Mucosa of descending colon (tissue), 3 donors: ENCODE data around the gene ANKRD17. TPM values are rescaled to one million over a fixed set of nuclear protein-coding genes. Genes with fewer than 3 reads are reported as not detected.

ENCODE experiments used
- ATAC-seq: fragments of 200-7000 bp; cut with Tn5 transposase; one replicate; pipeline ENCODE4 v1.9.1; 2020; ENCODE audit warnings: mild to moderate bottlenecking, moderate library complexity
- DNase-seq, 3 donors: peaks; one replicate each; pipeline ENCODE4 v3.0.0-alpha.2; 2020
- H3K36me3 ChIP-seq: fragments of 200-600 bp; one replicate; pipeline ENCODE4 v1.8.0; 2021; ENCODE audit warnings: low read depth, mild to moderate bottlenecking
- H3K4me1 ChIP-seq: fragments of 200-600 bp; one replicate; pipeline ENCODE4 v1.8.0; 2021; ENCODE audit warnings: low read depth, mild to moderate bottlenecking
- H3K4me3 ChIP-seq: fragments of 200-600 bp; one replicate; pipeline ENCODE4 v1.8.0; 2021; ENCODE audit warnings: mild to moderate bottlenecking
- H3K9me3 ChIP-seq: fragments of 200-600 bp; one replicate; pipeline ENCODE4 v1.8.0; 2021; ENCODE audit warnings: mild to moderate bottlenecking
- intact Hi-C, 2 donors: fragments of 100-400 bp; cut with DNase I in 1 of 2; cut with micrococcal nuclease in 1 of 2; formaldehyde crosslinking; loops; one replicate each; pipeline versions ENCODE4 v1.11.0 to v1.11.1; 2022; cut with DNase I, micrococcal nuclease
- total RNA-seq, 3 donors: library from RNA; stranded (reverse); fragmentation: NEBNext Ultra II Directional in 2 of 3; extraction: Animal tissue kit (Norgen Biotek cat#: 25700) in 2 of 3; gene quantifications; one replicate each; pipeline versions ENCODE4 v1.2.1 to v1.2.4, GENCODE V29; 2021 to 2023
- TF ChIP-seq, protein P1 (sequence below): fragments of 200-600 bp; IDR thresholded peaks from one replicate; pipeline ENCODE4 v1.8.0; 2022; ENCODE audit warnings: antibody characterized with exemption, mild to moderate bottlenecking
- donor health status: DM: no; HTN: no; CAD: no; lungs with moderate emphysema.
- donor health status: DM: no; HTN: no; CAD: no.
- donor health status: DM: no; HTN: yes; CAD: no.

Gene ANKRD17
- total RNA-seq, 3 donors from 2014 or later = 62.4 to 75.3 (median 70.4) TPM

DNA sequence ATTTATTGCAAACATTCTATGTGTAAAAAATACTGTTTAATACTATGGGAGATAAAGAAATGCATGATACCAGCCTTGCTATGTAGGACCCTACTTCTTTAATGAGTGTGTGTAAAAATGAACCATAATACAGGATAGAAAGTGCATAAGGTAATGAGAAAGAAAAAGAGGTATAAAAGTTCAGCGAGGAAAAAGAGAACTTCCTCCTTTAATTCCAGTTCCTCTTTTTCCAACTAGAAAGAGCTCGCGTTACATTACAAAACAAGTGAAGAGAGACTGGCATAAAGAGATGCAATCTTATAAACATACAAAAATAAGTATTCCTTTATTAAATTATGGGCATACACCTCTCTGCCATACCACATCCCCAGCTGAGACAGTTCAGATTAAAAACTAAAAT is 77.4 kb downstream of the ANKRD17 start:
- TF ChIP-seq, protein P1, sequence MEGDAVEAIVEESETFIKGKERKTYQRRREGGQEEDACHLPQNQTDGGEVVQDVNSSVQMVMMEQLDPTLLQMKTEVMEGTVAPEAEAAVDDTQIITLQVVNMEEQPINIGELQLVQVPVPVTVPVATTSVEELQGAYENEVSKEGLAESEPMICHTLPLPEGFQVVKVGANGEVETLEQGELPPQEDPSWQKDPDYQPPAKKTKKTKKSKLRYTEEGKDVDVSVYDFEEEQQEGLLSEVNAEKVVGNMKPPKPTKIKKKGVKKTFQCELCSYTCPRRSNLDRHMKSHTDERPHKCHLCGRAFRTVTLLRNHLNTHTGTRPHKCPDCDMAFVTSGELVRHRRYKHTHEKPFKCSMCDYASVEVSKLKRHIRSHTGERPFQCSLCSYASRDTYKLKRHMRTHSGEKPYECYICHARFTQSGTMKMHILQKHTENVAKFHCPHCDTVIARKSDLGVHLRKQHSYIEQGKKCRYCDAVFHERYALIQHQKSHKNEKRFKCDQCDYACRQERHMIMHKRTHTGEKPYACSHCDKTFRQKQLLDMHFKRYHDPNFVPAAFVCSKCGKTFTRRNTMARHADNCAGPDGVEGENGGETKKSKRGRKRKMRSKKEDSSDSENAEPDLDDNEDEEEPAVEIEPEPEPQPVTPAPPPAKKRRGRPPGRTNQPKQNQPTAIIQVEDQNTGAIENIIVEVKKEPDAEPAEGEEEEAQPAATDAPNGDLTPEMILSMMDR = no peak
- ATAC-seq (no peak), DNase-seq (no peak)
- intact Hi-C loops = no loop called here
- no peaks in the 10 kb centered on the region for H3K4me1 ChIP-seq
- H3K36me3 ChIP-seq = no peaks in the 10 kb centered on the region
- no peak overlapping the region for H3K4me3 ChIP-seq
- no peaks in the 10 kb centered on the region for H3K9me3 ChIP-seq

DNA sequence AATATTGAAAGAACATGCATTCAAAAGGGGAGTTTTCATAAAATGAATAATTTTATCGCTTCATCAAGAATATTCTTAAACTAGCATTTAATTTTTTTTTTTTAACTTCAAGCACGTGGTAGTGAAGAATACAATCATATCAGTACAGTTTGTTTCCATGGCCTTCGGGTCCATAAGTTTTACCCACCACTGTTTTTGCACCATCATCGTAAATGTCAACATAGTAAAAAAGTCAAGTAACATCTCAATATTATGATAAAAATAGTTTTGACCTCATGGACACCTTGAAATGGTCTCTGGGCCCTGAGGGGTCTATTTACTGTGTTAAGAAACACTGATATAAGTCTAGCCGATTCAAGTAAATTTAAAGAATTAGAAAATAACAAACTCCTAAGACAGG is 80.2 kb downstream of the ANKRD17 start:
- Histone ChIP-seq H3K4me3 (no peak overlapping the region), H3K9me3 (no peaks in the 10 kb centered on the region), H3K4me1 (no peaks in the 10 kb centered on the region), H3K36me3 (no peaks in the 10 kb centered on the region)
- TF ChIP-seq, protein P1 = no peak
- ATAC-seq = no peak
- DNase-seq = no peak
- intact Hi-C loops = no loop called here

DNA sequence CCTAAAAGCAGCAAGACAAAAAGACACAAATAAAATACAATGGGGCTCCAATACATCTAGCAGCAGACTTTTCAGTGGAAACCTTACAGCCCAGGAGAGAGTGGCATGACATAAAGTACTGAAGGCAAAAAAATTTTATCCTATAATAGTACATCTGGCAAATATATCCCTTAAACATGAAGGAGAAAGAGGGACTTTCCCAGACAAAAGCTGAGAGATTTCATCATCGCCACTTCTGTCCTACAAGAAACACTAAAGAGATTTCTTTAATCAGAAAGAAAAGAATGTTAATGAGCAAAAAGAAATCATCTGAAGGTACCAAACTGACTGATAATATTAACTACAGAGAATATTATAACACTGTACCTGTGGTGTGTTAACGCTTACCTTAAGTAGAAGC is 86.4 kb downstream of the ANKRD17 start:
- TF ChIP-seq, protein P1 = no peak
- no peaks in the 10 kb centered on the region for H3K36me3 ChIP-seq
- no peaks in the 10 kb centered on the region for H3K4me1 ChIP-seq
- DNase-seq = no peak
- no peak overlapping the region for H3K4me3 ChIP-seq
- no peaks in the 10 kb centered on the region for H3K9me3 ChIP-seq
- intact Hi-C loops = no loop called here
- no peak for ATAC-seq

DNA sequence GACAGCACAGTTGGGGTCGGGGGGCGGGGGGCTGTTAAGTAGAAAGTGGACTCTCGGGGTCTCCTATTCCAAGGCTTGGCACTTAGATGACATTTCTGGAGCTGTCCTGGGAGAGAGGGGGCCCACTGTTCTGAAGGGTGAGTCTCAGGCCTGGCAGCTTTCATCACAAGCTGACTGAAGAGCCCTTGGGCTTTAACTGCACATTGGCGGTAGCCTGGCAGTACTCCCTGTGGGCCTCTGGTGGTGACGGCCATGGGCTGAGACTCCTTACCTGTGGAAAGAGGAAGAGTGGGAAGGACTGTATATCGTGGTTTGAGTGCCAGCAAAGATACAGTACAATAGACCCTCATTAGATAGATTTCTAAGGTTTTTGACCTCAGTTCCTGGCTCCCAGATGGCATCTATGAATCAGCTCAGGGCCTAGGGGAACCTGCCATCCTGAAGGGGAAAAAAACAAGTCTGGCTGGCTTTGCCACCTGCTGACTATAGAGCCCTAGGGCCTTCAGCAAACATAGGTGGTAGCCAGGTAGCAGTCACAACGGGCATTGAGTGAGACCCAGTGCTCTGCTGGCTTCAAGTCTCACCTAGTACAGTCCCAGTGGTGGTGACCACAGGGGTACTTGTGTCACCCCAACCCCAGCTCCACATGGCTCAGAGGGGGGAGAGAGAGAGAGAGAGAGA is 87.9 kb downstream of the ANKRD17 start:
- TF ChIP-seq, protein P1 = no peak
- H3K36me3 ChIP-seq = no peaks in the 10 kb centered on the region
- intact Hi-C loops = no loop called here
- no peak overlapping the region for H3K4me3 ChIP-seq
- ATAC-seq = no peak
- no peaks in the 10 kb centered on the region for H3K4me1 ChIP-seq
- no peak for DNase-seq
- no peaks in the 10 kb centered on the region for H3K9me3 ChIP-seq

DNA sequence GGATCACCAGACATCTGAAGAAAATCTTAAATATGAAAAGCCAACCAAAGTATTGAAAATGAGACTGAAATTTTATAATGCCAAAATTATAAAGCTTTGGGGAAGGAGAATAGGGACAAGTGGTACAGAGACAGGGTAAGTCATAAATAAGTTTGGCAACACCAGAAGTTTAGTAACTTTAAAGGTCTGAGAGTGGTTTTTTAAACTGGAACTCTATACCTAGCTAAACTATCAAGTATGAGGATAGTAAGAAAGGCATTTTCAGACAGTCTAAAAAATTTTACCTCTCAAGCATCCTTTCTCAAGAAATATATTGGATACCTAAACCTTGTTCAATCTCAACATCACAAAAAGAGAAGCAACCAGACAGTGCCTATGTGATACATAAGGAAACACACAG is 92.4 kb downstream of the ANKRD17 start:
- TF ChIP-seq, protein P1 = no peak
- no peaks in the 10 kb centered on the region for H3K36me3 ChIP-seq

More for the DNA sequence above, 92.4 kb downstream of the ANKRD17 start:
- DNase-seq (no peak), ATAC-seq (no peak)
- H3K4me1 ChIP-seq = no peaks in the 10 kb centered on the region
- no peak overlapping the region for H3K4me3 ChIP-seq
- intact Hi-C loops = no loop called here
- no peaks in the 10 kb centered on the region for H3K9me3 ChIP-seq
